Choroid plexus epithelial cell (primary cell): ENCODE measurements around the gene WFIKKN1.
A peak's percentile ranks its signal among the peaks of the same experiment; 100 is the strongest.

ENCODE experiments used
- DNase-seq: peaks from one replicate; pipeline ENCODE4 v3.0.0-alpha.2; 2010; ENCODE audit warnings: low read depth
- H3K4me3 ChIP-seq: 2 replicates; pipeline ENCODE4 v1.5.1; 2011; ENCODE audit warnings: low read depth, mild to moderate bottlenecking, control low read depth, low read length, moderate library complexity
- CTCF ChIP-seq: conservative IDR thresholded peaks from 2 replicates; pipeline ENCODE4 v1.5.1; 2011; ENCODE audit warnings: low read depth, mild to moderate bottlenecking, control low read depth, inconsistent platforms, low read length, moderate library complexity

Gene WFIKKN1

GRCh38 chr16:646679-647172 lies 15.9 kb downstream of the WFIKKN1 start:
- no peak for DNase-seq
- no peak for TF ChIP-seq CTCF
- H3K4me3 ChIP-seq = no peak overlapping the region

GRCh38 chr16:647173-647902 lies 16.6 kb downstream of the WFIKKN1 start:
- no peak for DNase-seq
- TF ChIP-seq CTCF = no peak
- no peak overlapping the region for H3K4me3 ChIP-seq

- peak; percentile 20 for DNase-seq
- TF ChIP-seq CTCF = peak; percentile 41
- H3K4me3 ChIP-seq = peak overlapping the region; percentile 65
These were observed 17.4 kb downstream of the WFIKKN1 start for GRCh38 chr16:648071-648780.

- peak within 1 kb of the TSS; percentile 65 for H3K4me3 ChIP-seq
- peak; percentile 89 for DNase-seq
- no peak for TF ChIP-seq CTCF
These were observed 18.2 kb downstream of the WFIKKN1 start, which contains the start of gene WDR90 for GRCh38 chr16:648781-649589. Gene WDR90 (plus strand): TSS chr16:649365. CDS start chr16:649417, 52 bp downstream.

- DNase-seq = no peak
- H3K4me3 ChIP-seq = peak overlapping the region; percentile 65
- TF ChIP-seq CTCF = no peak
These were observed 18.8 kb downstream of the WFIKKN1 start for GRCh38 chr16:649631-650030.

- no peak overlapping the region for H3K4me3 ChIP-seq
- DNase-seq = no peak
- TF ChIP-seq CTCF = no peak
These were observed 21.1 kb downstream of the WFIKKN1 start for GRCh38 chr16:651844-652243.
